Measurements from ENCODE around the gene CWC22.

GRCh38 chr2:180017784-180018183 is 10.7 kb upstream of the CWC22 start:
- no peak for TF ChIP-seq CTCF (IDR thresholded peaks at IDR 0.05)
- TF ChIP-seq POLR2A (IDR thresholded peaks at IDR 0.05) = no peak
